Lower leg skin (tissue), 3 donors: ENCODE results near the gene CRP.

ENCODE experiments used
- CTCF ChIP-seq, 3 donors: fragments of 450-650 bp; IDR thresholded peaks; one replicate each; pipeline ENCODE4 v1.5.1; 2016; ENCODE audit warnings: antibody characterized with exemption in 3 of 3, mild to moderate bottlenecking in 3 of 3, moderate library complexity in 2 of 3
- POLR2A ChIP-seq, 2 donors: fragments of 450-650 bp; IDR thresholded peaks; one replicate each; pipeline ENCODE4 v1.6.1; 2016 to 2017; ENCODE audit warnings: antibody characterized with exemption in 2 of 2, mild to moderate bottlenecking in 1 of 2, moderate library complexity in 1 of 2

GRCh38 chr1:159714529-159714928 lies at the start of gene CRP:
- no peak for TF ChIP-seq CTCF (IDR thresholded peaks at IDR 0.05)
- TF ChIP-seq POLR2A (IDR thresholded peaks at IDR 0.05) = no peak
